Esophagus squamous epithelium (tissue), 4 donors: ENCODE results near the gene GATB.

ENCODE experiments used
- POLR2A ChIP-seq, 4 donors: fragments of 450-650 bp; IDR thresholded peaks; one replicate each; pipeline ENCODE4 v1.6.1; 2017; ENCODE audit warnings: antibody characterized with exemption in 4 of 4, mild to moderate bottlenecking in 4 of 4, moderate library complexity in 3 of 4
- TF ChIP-seq, protein P1 (sequence below), 6 experiments: fragments of 450-650 bp in 4 of 6; fragments of 200-600 bp in 2 of 6; sonication (generic) in 2 of 6; IDR thresholded peaks; one replicate each; pipeline ENCODE4 v1.5.1; 2016 to 2019; ENCODE audit warnings: antibody characterized with exemption in 6 of 6, mild to moderate bottlenecking in 4 of 6, moderate library complexity in 4 of 6

DNA sequence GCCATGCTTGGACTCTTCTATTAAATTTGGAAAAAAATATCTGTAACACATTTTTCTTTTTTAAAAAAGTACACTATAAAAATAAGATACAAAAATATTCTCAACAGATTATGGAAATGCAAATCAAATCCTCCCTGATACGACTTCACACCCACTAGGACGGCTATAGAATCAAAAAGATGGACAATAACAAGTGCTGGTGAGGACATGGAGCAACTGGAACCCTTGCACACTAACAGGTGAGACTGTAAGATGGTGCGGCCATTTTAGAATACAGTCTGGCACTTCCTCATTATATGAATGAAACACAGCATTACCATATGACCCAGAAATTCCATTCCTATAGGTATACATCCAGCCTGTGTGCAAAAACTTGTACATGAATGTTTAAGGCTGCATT lies 83.6 kb downstream of the GATB start:
- TF ChIP-seq, protein P1, sequence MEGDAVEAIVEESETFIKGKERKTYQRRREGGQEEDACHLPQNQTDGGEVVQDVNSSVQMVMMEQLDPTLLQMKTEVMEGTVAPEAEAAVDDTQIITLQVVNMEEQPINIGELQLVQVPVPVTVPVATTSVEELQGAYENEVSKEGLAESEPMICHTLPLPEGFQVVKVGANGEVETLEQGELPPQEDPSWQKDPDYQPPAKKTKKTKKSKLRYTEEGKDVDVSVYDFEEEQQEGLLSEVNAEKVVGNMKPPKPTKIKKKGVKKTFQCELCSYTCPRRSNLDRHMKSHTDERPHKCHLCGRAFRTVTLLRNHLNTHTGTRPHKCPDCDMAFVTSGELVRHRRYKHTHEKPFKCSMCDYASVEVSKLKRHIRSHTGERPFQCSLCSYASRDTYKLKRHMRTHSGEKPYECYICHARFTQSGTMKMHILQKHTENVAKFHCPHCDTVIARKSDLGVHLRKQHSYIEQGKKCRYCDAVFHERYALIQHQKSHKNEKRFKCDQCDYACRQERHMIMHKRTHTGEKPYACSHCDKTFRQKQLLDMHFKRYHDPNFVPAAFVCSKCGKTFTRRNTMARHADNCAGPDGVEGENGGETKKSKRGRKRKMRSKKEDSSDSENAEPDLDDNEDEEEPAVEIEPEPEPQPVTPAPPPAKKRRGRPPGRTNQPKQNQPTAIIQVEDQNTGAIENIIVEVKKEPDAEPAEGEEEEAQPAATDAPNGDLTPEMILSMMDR (IDR thresholded peaks at IDR 0.05): no peak
- no peak for TF ChIP-seq POLR2A (IDR thresholded peaks at IDR 0.05)
